ENCODE results near the gene FLNA.

FLNA gene

GRCh38 chrX:154373340-154374306, 811 bp downstream of the FLNA start:
- peak; percentile 9 for DNase-seq

- peak; percentile 20 for DNase-seq
Observed at GRCh38 chrX:154372612-154373022, 1.8 kb downstream of the FLNA start.

GRCh38 chrX:154371789-154372300, 2.6 kb downstream of the FLNA start:
- DNase-seq = no peak

- DNase-seq = peak; percentile 90
Observed at GRCh38 chrX:154371017-154371788, 3.2 kb downstream of the FLNA start.

GRCh38 chrX:154370300-154371016, 4.0 kb downstream of the FLNA start:
- DNase-seq = no peak

- DNase-seq = peak; percentile 67
Observed at GRCh38 chrX:154369449-154370299, 4.8 kb downstream of the FLNA start.

- DNase-seq = peak; percentile 93
Observed at GRCh38 chrX:154368630-154369448, 5.6 kb downstream of the FLNA start.

GRCh38 chrX:154367474-154368308, 6.7 kb downstream of the FLNA start:
- no peak for DNase-seq

- DNase-seq = no peak
Observed at GRCh38 chrX:154366666-154367055, 7.8 kb downstream of the FLNA start.

- DNase-seq = no peak
Observed at GRCh38 chrX:154365997-154366665, 8.3 kb downstream of the FLNA start.

- no peak for DNase-seq
Observed at GRCh38 chrX:154365052-154365600, 9.3 kb downstream of the FLNA start.

- DNase-seq = no peak
Observed at GRCh38 chrX:154363706-154364439, 10.6 kb downstream of the FLNA start.

- DNase-seq = no peak
Observed at GRCh38 chrX:154362085-154362742, 12.2 kb downstream of the FLNA start.

- no peak for DNase-seq
Observed at GRCh38 chrX:154360155-154360713, 14.2 kb downstream of the FLNA start.

GRCh38 chrX:154359362-154360154, 14.9 kb downstream of the FLNA start:
- DNase-seq = no peak

- DNase-seq = no peak
Observed at GRCh38 chrX:154358829-154359228, 15.6 kb downstream of the FLNA start.

- no peak for DNase-seq
Observed at GRCh38 chrX:154358011-154358410, 16.4 kb downstream of the FLNA start.
